ENCODE results near the gene UNC45B. TPM values are rescaled to one million over a fixed set of nuclear protein-coding genes. Genes with fewer than 3 reads are reported as not detected.

The UNC45B gene
- total RNA-seq: not detected in 2 replicates

GRCh38 chr17:35147375-35147905, at the start of gene UNC45B:
TSS of gene UNC45B (plus strand) at chr17:35147817. CDS start at chr17:35148264, 447 bp downstream.

DNA sequence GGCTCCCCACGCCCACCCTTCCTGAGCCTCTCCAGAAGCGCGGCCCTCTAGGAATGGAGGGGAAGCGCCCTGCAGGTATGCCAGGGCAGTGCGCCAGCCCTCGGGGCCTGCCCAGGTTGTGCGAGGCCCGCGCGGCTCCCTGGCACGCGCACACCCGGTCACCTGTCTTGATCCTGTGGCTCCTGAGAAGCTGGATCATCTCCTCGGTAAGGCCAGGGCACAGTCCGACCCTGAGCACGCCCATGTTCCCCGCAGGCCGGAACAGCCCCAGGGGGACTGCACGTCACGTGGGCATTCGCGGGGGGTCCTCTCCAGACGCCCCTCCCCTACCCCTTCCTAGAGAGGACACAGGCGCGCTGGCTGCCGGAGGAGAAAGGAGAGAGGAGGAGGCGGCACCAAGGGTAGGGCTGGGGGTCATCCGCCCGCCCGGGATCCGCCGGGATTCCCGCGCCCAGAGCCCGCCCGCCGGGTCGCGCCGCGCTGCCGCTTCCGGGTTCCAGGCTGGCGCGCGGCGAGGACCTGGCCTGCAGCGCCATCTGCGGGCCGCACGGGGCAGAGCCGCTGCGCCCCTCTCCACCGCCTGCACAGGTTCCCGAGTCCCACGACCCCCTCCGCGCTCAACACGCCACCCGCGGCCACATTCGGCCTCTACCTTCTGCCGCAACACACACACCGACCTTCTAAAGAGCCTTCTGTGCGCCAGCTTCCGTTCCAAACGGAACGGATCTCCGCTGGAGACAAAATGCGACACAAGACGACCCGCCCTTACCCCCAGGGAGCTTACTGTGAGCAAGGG, 28.0 kb upstream of the UNC45B start, which contains the start of gene RAD51D:
RAD51D (minus strand) TSS at position 491 of the 796 bp plus-strand sequence; CDS start at position 244, 247 bp downstream.

DNA sequence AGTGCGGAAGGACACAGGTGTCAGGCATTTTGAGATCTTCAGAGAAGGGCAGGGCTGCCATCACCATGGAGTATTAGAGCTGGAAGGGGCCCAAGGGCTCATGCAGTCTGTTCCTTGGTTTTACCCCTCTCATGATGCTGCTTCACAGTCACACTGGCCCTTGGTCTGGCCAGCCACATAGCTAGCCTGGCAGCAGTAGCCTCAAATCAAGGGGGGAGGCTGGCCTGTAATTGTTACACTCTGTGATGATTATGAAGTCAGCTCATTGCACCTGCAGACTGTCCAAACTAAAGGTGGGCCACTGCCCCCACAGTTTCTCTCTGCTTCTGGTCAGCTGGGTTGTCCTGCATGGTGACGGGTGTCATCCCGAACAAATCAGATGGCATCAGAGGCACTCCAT, 26.3 kb upstream of the UNC45B start, which contains the start of gene FNDC8:
FNDC8 (plus strand) TSS at position 301 of the 400 bp plus-strand sequence; CDS start at position 380, 79 bp downstream.

GRCh38 chr17:35141681-35142466, 5.7 kb upstream of the UNC45B start, which contains the start of gene NLE1:
TSS of gene NLE1 (minus strand) at chr17:35142303. CDS start at chr17:35142275, 28 bp downstream.

DNA sequence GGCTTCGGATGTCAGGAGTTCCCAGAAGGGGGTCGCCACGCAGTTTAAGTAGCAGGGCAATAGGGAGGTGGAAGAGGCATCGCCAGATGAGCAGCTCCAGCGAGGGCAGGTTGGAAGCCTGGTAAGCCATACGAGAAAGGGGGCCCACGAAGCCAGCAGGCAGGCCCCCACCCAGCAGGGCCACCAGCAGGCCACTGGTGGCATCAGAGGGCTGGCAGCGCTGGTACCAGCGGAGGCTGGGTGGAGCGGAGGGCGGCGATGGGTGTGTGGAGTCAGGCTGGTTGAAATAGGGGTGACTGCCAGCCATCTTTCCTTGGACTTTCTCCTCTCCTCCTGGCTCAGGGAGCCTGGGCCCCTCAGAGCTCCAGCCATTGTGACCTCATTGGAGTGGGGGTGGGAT, 46.4 kb downstream of the UNC45B start, which contains the start of gene SLC35G3:
SLC35G3 (minus strand) TSS at position 393 of the 400 bp plus-strand sequence; CDS start at position 307, 86 bp downstream.

Other genes starting within 250 kb of the UNC45B start
- 1.5 and 3.1 TPM in 2 replicates for gene CCT6B, start 186.4 kb upstream of the UNC45B start, total RNA-seq
- 7.0 and 18.1 TPM in 2 replicates for gene ZNF830, start 186.3 kb upstream of the UNC45B start, total RNA-seq
- 34.1 and 52.2 TPM in 2 replicates for gene LIG3, start 167.3 kb upstream of the UNC45B start, total RNA-seq
- gene RFFL, start 84.1 kb upstream of the UNC45B start, total RNA-seq: 10.6 and 12.2 TPM in 2 replicates
- gene RAD51D, start 28.0 kb upstream of the UNC45B start, total RNA-seq: 6.7 and 12.8 TPM in 2 replicates
- gene FNDC8, start 26.2 kb upstream of the UNC45B start, total RNA-seq: not detected in 2 replicates
- gene NLE1, start 5.5 kb upstream of the UNC45B start, total RNA-seq: 9.8 and 14.6 TPM in 2 replicates
- gene SLC35G3, start 46.6 kb downstream of the UNC45B start, total RNA-seq: not detected in 2 replicates
- 5.5 and 21.0 TPM in 2 replicates for gene SLFN5, start 95.3 kb downstream of the UNC45B start, total RNA-seq
- 0.22 and 0.39 TPM in 2 replicates for gene SLFN11, start 225.8 kb downstream of the UNC45B start, total RNA-seq

All from placental epithelial cell (primary cell).